Progenitor cell of endocrine pancreas (in vitro differentiated cells): Measurements from ENCODE around the gene OR52E8. TPM values are rescaled to one million over a fixed set of nuclear protein-coding genes. Genes with fewer than 3 reads are reported as not detected.

ENCODE experiments used
- DNase-seq: peaks from one replicate; pipeline ENCODE4 v3.0.0; 2021; ENCODE audit warnings: low spot score; ENCODE audit not compliant: unreplicated experiment
- H3K27ac Mint-ChIP-seq: 2 replicates; pipeline ENCODE4 v1.8.0; 2021; ENCODE audit warnings: mild to moderate bottlenecking, moderate library complexity, mixed read lengths
- H3K27me3 Mint-ChIP-seq: 2 replicates; pipeline ENCODE4 v1.8.0; 2021; ENCODE audit warnings: mixed read lengths
- H3K36me3 Mint-ChIP-seq: 2 replicates; pipeline ENCODE4 v1.8.0; 2022; ENCODE audit warnings: mixed read lengths; ENCODE audit not compliant: insufficient read depth
- H3K4me1 Mint-ChIP-seq: 2 replicates; pipeline ENCODE4 v1.8.0; 2021; ENCODE audit warnings: low read depth, mixed read lengths
- H3K4me3 Mint-ChIP-seq: 2 replicates; pipeline ENCODE4 v1.8.0; 2021; ENCODE audit warnings: low read depth, mild to moderate bottlenecking, moderate library complexity, mixed read lengths
- H3K9me3 Mint-ChIP-seq: 2 replicates; pipeline ENCODE4 v1.8.0; 2021; ENCODE audit warnings: low read depth, mixed read lengths
- total RNA-seq: library from RNA; stranded (reverse); gene quantifications from 2 replicates; pipeline ENCODE4 v1.2.1, GENCODE V29; 2021
- TF ChIP-seq, protein P1 (sequence below): fragments of 200-600 bp; sonication (generic); IDR thresholded peaks from one replicate; pipeline ENCODE4 v1.5.0; 2021; ENCODE audit warnings: antibody characterized with exemption, mild to moderate bottlenecking; ENCODE audit not compliant: unreplicated experiment

Gene OR52E8
- total RNA-seq, 1 donor from 2014 or later: not detected

DNA sequence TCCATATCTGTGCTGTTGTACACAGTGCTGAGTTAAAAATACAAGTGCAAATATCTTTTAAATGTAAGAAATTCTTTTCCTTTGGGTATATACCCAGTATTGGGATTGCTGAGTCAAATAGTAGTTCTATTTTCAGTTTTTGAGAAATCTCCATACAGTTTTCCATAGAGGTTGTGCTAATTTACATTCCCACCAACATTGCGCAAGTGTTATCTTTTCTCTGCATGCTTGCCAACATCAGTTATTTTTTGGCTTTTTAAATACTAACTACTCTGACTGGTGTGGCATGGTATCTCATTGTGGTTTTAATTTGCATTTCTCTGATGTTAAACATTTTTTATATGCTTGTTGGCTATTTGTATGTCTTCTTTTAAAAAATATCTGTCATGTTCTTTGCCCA lies 6.5 kb downstream of the OR52E8 start:
- TF ChIP-seq, protein P1, sequence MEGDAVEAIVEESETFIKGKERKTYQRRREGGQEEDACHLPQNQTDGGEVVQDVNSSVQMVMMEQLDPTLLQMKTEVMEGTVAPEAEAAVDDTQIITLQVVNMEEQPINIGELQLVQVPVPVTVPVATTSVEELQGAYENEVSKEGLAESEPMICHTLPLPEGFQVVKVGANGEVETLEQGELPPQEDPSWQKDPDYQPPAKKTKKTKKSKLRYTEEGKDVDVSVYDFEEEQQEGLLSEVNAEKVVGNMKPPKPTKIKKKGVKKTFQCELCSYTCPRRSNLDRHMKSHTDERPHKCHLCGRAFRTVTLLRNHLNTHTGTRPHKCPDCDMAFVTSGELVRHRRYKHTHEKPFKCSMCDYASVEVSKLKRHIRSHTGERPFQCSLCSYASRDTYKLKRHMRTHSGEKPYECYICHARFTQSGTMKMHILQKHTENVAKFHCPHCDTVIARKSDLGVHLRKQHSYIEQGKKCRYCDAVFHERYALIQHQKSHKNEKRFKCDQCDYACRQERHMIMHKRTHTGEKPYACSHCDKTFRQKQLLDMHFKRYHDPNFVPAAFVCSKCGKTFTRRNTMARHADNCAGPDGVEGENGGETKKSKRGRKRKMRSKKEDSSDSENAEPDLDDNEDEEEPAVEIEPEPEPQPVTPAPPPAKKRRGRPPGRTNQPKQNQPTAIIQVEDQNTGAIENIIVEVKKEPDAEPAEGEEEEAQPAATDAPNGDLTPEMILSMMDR: no peak
- Mint-ChIP-seq H3K27me3 (no peaks in the 10 kb centered on the region), H3K9me3 (peaks cover 12% of the 10 kb centered on the region), H3K27ac (no peak overlapping the region), H3K4me1 (no peaks in the 10 kb centered on the region), H3K36me3 (no peaks in the 10 kb centered on the region), H3K4me3 (no peak overlapping the region)
- DNase-seq: no peak

DNA sequence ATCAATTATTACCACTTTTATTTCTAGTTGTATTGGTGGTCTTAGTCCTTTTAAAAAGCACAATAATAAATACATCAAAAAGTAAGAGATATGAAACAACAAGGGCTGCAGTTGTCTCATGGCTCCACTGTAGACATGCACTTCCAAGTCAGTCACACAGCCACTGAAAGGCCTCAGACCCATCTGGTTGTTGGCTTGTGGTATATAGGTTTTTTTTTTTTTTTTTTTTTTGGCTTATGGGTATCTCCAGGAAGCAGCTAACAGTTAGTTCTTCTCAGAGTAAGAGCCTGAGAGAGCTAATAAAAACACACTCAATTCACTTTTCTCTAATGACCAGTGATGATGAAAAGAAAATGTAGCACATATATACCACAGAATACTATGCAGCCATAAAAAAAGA lies 9.8 kb downstream of the OR52E8 start:
- H3K27ac Mint-ChIP-seq: no peak overlapping the region
- H3K4me1 Mint-ChIP-seq: no peaks in the 10 kb centered on the region
- no peak for DNase-seq
- no peaks in the 10 kb centered on the region for H3K27me3 Mint-ChIP-seq
- H3K9me3 Mint-ChIP-seq: peaks cover 5% of the 10 kb centered on the region
- no peak overlapping the region for H3K4me3 Mint-ChIP-seq
- TF ChIP-seq, protein P1: no peak
- H3K36me3 Mint-ChIP-seq: no peaks in the 10 kb centered on the region

DNA sequence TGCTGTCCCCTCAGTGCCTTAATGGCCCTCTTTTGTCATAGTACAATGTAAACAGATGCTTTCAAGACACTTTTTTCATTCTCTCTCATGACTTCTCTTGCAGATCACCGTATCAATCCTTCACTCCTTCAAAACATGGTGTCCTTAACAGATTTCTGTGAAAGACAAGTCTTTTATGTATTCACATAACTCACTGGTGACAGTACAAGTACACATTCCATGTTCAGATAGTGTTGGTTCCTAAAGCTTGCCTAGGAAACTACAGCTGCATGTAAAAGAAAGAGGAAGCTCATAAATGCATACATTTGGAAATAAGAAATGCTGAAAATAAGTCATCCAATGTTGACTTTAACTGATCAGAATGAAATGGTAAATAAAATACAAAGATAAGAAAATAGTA lies 10.8 kb downstream of the OR52E8 start:
- DNase-seq: no peak
- Mint-ChIP-seq H3K27me3 (no peaks in the 10 kb centered on the region), H3K27ac (no peak overlapping the region), H3K36me3 (no peaks in the 10 kb centered on the region), H3K4me3 (no peak overlapping the region), H3K4me1 (no peaks in the 10 kb centered on the region), H3K9me3 (peaks cover under 1% of the 10 kb centered on the region)
- TF ChIP-seq, protein P1: no peak

DNA sequence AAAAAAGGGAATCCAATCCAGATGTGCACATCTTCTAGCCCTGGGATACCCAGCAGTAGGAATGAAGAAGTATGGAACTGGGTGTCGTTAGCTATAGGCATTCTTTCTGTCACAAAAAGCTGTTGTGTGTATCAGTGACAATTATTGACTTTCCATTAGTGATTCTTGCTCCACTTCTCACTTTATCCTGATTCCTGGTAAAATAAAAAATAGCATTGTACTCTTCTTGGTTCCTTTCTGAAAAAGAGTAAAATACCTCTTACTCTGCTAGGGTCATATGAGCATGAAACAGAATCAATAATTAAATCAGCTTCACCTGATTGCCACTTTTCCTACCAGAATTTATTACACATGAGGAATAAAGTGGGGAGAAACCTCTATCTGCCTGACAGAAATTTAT lies 15.7 kb downstream of the OR52E8 start, which contains the start of gene OR52E6:
OR52E6 (minus strand) TSS at position 101 of the 400 bp plus-strand sequence; CDS start at position 101, 0 bp downstream.
- DNase-seq: no peak
- peaks cover 8% of the 10 kb centered on the region for H3K9me3 Mint-ChIP-seq
- H3K27ac Mint-ChIP-seq: no peak within 1 kb of the TSS
- no peak within 1 kb of the TSS for H3K4me3 Mint-ChIP-seq
- no peaks in the 10 kb centered on the region for H3K36me3 Mint-ChIP-seq
- H3K4me1 Mint-ChIP-seq: peaks cover 3% of the 10 kb centered on the region
- H3K27me3 Mint-ChIP-seq: no peaks in the 10 kb centered on the region
- TF ChIP-seq, protein P1: no peak

DNA sequence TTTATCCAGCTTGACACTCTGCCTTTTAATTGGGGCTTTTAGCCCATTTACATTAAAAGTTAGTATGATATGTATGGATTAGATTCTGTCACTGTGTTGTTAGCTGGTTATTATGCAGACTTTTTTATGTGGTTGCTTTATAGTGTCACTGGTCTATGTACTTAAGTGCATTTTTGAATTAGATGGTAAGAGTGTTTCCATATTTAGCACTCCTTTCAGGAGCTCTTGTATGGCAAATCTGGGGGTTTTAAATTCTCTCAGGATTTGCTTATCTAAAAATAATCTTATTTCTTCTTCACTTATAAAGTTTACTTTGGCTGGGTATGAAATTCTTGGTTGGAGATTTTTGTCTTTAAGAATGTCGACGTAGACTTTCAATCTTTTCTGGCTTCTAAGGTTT lies 19.8 kb downstream of the OR52E8 start:
- TF ChIP-seq, protein P1: no peak
- peaks cover 3% of the 10 kb centered on the region for H3K4me1 Mint-ChIP-seq
- H3K27ac Mint-ChIP-seq: no peak overlapping the region
- no peak for DNase-seq
- no peaks in the 10 kb centered on the region for H3K36me3 Mint-ChIP-seq
- H3K4me3 Mint-ChIP-seq: no peak overlapping the region
- peaks cover 8% of the 10 kb centered on the region for H3K9me3 Mint-ChIP-seq
- H3K27me3 Mint-ChIP-seq: no peaks in the 10 kb centered on the region
